Stimulated activated CD4-positive, alpha-beta T cell treated with anti-CD3 and anti-CD28 coated beads, Interleukin-2, amount 100 ng/mL, for 24 hours (primary cell): ENCODE measurements around the gene EBP.
A peak's percentile ranks its signal among the peaks of the same experiment; 100 is the strongest.

Source experiments
- DNase-seq, 2 donors: peaks; one replicate each; pipeline ENCODE4 v3.0.0-alpha.2; 2020

Gene EBP

GRCh38 chrX:48521353-48522243 lies at the start of gene EBP:
Gene EBP (plus strand): TSS chrX:48521808. CDS start chrX:48523772, 1,964 bp downstream.
- DNase-seq: peak; percentile 94

GRCh38 chrX:48472225-48472624 lies 49.4 kb upstream of the EBP start:
- no peak for DNase-seq

GRCh38 chrX:48472851-48473703 lies 48.5 kb upstream of the EBP start:
- no peak for DNase-seq

GRCh38 chrX:48473704-48473990 lies 48.0 kb upstream of the EBP start:
- DNase-seq: no peak

GRCh38 chrX:48474127-48474526 lies 47.5 kb upstream of the EBP start:
- DNase-seq: peak in 1 of 2 donors; percentile 25

GRCh38 chrX:48474581-48474980 lies 47.0 kb upstream of the EBP start:
- no peak for DNase-seq

- peak in 1 of 2 donors; percentile 22 for DNase-seq
Measured at GRCh38 chrX:48475296-48475695, 46.3 kb upstream of the EBP start.

GRCh38 chrX:48475774-48476577 lies 45.6 kb upstream of the EBP start, which contains the start of gene FTSJ1:
Gene FTSJ1 (plus strand): TSS chrX:48476199. CDS start chrX:48478048, 1,849 bp downstream.
- DNase-seq: peak; percentile 82 to 86

GRCh38 chrX:48476919-48477318 lies 44.7 kb upstream of the EBP start:
- no peak for DNase-seq

- DNase-seq: no peak
Measured at GRCh38 chrX:48477960-48478755, 43.5 kb upstream of the EBP start.

- no peak for DNase-seq
Measured at GRCh38 chrX:48478806-48479205, 42.8 kb upstream of the EBP start.

GRCh38 chrX:48480142-48480541 lies 41.5 kb upstream of the EBP start:
- no peak for DNase-seq

- DNase-seq: no peak
Measured at GRCh38 chrX:48480583-48480982, 41.0 kb upstream of the EBP start.

GRCh38 chrX:48482526-48482925 lies 39.1 kb upstream of the EBP start:
- DNase-seq: no peak

- no peak for DNase-seq
Measured at GRCh38 chrX:48487362-48487798, 34.2 kb upstream of the EBP start.

GRCh38 chrX:48488034-48488433 lies 33.6 kb upstream of the EBP start:
- no peak for DNase-seq

GRCh38 chrX:48489296-48489695 lies 32.3 kb upstream of the EBP start:
- no peak for DNase-seq

- no peak for DNase-seq
Measured at GRCh38 chrX:48489892-48490291, 31.7 kb upstream of the EBP start.

GRCh38 chrX:48490661-48491060 lies 30.9 kb upstream of the EBP start:
- no peak for DNase-seq

- DNase-seq: no peak
Measured at GRCh38 chrX:48491809-48492208, 29.8 kb upstream of the EBP start.

GRCh38 chrX:48492293-48492910 lies 29.2 kb upstream of the EBP start:
- DNase-seq: no peak
